Activated CD8-positive, alpha-beta memory T cell treated with anti-CD3 and anti-CD28 coated beads, Interleukin-2, amount 50 U/mL, for 24 hours (primary cell): ENCODE results near the gene MTA2.
"Not testable (repeated sequence)": the region's sequence is repeated elsewhere in the genome, so short reads cannot be mapped to it uniquely, and the experiment has no call there.

Experiments
- DNase-seq: peaks from one replicate; pipeline ENCODE4 v3.0.0-alpha.2; 2020; ENCODE audit errors: extremely low read depth

Gene MTA2

DNA sequence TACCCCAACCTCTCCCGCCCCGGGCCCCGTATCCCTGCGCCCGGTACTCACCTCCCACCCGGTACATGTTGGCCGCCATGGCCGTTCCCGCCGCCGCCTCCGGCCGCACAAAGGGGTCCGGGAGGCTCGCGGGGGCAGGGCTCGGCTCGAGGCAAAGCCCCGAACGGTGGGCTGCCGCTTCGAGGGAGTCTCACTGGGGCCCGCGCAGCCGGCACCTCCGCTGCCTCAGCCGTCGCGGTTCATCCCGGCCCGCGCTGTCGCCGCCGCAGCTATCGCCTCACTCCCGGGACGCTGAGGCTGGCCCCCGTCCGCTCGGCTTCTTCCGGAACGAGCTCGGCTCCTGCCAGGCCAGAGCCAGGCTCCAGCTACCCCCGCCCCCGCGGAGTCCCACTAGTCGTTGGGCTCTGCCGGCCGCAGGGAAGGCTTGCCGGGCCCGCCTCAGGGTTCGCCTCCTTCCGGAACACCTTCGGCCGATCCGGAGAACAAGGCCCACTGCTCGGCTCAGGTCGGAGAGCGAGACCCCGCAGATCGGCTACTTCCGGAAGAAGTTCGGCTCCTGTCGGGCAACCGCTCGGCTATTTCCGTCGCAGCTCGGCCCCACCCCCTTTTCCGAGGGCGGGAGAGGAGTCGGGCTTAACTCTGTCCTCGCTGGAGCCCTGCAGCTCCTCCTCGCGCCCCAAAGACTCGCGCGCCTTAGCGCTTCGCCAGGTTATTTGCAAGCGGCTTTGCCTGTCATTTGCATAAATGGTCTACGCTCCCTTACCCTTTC lies at the start of gene MTA2:
Gene MTA2, minus strand, starts transcription at position 494 of the 769 bp plus-strand sequence. Its CDS starts 415 bp downstream, at position 79.
- DNase-seq: peak; percentile 99

- DNase-seq: not testable (repeated sequence)
These were observed 48.6 kb upstream of the MTA2 start for GRCh38 chr11:62650283-62650682.

GRCh38 chr11:62649486-62649885 lies 47.8 kb upstream of the MTA2 start:
- DNase-seq: no peak

- no peak for DNase-seq
These were observed 47.3 kb upstream of the MTA2 start for GRCh38 chr11:62648967-62649364.

GRCh38 chr11:62648185-62648966 lies 46.7 kb upstream of the MTA2 start:
- no peak for DNase-seq

- no peak for DNase-seq
These were observed 45.9 kb upstream of the MTA2 start for GRCh38 chr11:62647609-62648005.

DNA sequence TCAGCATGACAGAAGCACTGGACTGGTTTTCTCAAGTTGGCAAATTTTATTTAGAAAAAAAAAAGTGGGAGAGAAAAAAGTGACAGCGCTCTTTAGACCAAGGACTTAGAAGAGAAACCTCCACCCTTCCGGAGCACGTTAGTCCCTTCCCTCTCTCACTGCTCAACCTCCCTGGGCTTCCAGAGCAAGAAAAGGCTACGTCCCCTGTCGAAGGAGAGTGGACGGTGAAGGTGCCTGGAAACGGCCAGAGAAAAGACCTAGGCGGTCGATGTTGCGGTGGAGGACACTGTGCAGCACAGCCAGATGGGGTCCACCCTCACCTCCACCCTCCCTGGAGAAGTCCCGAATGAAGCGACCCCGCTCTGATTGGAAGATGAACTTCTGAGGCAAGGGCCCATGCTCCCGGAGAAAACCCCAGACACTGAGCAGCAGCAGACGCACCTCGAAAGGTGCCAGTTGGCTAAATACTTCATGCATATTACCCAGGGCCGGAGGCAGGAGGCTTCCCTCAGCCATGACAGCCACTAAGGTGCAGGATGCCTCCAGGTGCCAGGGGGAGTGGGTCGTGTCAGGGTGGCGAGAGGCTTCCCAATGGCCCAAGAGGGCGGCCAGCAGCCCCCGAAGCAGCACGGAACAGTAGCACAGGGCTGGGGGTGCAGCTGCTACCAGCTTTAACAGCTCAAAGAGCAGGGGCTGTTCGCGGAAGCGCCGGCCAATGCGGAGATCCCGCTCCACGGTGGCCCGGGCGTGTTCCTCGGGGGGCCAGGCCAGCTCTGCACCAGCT lies 45.4 kb upstream of the MTA2 start:
- DNase-seq: no peak

DNA sequence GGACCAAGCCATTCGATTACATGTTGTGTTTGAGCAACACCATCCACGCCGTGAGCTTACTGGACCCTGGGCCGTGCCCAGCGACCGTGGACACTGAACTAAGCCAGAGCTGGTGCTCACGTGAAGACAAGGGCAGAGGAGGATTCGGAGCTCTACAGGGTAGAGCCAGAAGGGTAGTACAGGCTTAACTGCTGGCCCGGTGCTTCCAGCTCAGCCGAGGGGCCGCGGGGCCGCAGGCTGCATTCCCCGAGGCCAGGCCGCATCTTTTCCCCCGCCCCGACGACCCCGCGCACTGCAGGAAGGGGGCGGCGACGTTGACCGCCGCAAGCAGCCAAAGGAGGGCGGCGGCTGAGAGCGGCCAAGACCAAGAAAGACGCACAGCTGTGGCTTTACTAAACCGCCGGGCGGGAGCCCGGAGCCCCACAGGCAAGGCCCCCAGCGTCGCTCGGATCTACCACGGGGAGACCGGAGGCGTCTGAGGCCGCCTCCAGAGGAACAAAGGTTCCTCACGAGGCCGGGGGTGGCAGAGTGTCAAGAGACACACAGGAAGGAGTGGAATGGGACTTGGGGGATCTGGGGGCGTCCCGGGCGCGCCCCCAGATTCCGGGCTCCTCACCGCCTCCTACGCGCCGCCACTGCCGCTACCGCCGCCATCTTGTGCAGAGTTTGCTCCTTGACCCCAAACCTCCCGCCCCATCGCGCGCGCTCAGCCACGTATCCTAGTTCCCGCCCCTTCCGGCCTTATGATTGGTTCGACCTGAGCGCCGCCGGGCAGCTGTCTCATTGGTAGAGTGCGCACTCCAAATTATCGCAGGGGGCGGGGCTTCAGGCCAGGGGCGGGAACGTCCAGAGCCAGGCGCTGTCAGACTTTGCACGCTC lies 44.5 kb upstream of the MTA2 start, which contains the start of gene GANAB:
Gene GANAB, minus strand, starts transcription at position 668 of the 879 bp plus-strand sequence. Its CDS starts 14 bp downstream, at position 654.
- peak; percentile 99 for DNase-seq

DNA sequence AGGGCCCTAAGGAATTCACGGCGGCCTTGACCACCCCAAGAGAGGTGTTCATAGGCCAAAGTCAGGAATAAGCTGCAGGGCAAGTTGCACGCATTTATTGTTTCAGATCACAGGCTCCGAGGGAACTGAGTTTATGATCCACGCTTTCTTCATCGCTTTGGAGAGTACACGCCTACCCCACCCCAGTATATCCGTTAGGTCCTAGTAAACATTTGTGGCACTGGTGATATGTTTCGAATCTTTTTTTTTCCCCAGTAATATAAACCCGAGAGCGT lies 43.9 kb upstream of the MTA2 start:
- DNase-seq: no peak

DNA sequence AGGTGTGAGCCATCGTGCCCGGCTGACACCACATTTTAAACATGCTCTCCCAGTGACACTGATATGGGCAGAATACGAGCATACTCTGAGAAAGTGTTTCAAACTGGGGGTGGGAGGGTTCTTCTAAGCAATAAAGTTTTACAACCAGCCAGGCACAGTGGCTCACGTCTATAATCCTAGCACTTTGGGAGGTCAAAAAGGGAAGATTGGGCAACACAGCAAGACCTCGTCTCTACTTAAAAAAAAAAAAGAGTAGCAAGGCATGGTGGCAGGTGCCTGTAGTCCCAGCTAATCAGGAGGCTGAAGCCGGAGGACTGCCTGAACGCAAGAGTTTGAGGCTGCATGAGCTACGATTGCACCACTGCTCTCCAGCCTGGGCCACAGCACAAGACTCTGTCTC lies 42.6 kb upstream of the MTA2 start:
- DNase-seq: no peak

DNA sequence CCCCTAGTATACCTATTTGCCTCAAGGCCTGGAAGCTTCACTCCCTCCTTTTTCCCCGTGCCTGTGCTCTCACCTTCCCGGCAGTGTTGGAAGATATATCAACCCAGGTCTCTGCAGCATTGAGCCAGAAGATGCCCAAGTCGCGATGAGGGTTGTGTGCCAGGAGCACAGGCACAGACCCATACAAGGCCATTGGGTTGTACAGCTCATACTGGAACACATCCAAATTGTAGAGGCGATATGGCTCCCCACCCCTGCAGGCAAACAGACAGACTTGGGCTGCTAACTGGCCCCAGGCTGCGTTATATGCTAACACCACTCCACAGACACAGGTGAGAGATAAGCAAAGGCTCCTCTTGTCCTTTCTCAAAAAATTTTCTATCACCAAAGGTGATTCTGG lies 30.8 kb upstream of the MTA2 start:
- no peak for DNase-seq

DNA sequence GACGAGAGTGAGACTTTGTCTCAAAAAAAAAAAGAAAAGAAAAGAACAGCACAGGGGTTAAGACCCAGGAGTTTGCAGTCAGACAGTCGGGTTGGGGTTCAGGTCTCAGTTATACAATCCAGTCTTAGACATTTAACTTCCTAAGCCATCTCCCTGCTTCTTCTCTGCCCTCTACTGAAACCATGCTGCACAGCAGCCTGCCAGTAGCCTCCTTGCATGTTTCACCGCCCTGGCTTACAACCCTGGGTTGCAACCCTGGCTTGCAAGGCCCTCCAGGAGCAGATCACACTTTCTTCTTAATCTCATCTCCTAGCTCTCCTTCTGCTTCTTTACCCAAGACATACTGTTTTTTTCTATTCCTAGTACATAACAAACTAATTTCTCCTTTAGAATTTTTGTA lies 26.0 kb upstream of the MTA2 start:
- no peak for DNase-seq

- DNase-seq: no peak
These were observed 20.9 kb upstream of the MTA2 start for GRCh38 chr11:62622476-62623089.

GRCh38 chr11:62621567-62622470 lies 20.2 kb upstream of the MTA2 start, which contains the start of gene B3GAT3:
TSS of gene B3GAT3 (minus strand) at chr11:62621986. CDS start at chr11:62621947, 39 bp downstream.
- peak; percentile 94 for DNase-seq

- DNase-seq: no peak
These were observed 19.4 kb upstream of the MTA2 start for GRCh38 chr11:62621027-62621566.

- DNase-seq: not testable (repeated sequence)
These were observed 15.3 kb upstream of the MTA2 start for GRCh38 chr11:62616957-62617356.

GRCh38 chr11:62615521-62615920 lies 13.9 kb upstream of the MTA2 start:
- no peak for DNase-seq

GRCh38 chr11:62614275-62614674 lies 12.6 kb upstream of the MTA2 start:
- DNase-seq: no peak

DNA sequence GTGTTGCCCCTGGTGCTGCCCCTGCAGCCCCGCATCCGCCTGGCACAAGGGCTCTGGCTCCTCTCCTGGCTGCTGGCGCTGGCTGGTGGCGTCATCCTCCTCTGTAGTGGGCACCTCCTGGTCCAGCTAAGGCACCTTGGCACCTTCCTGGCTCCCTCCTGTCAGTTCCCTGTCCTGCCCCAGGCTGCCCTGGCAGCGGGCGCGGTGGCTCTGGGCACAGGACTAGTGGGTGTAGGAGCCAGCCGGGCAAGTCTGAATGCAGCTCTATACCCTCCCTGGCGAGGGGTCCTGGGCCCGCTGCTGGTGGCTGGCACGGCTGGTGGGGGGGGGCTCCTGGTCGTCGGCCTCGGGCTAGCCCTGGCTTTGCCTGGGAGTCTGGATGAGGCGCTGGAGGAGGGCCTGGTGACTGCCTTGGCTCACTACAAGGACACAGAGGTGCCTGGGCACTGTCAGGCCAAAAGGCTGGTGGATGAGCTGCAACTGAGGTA lies 11.7 kb upstream of the MTA2 start:
- no peak for DNase-seq
